SK-N-MC (cell line): ENCODE data around the gene CLEC17A.
"Not testable (repeated sequence)": the region's sequence is repeated elsewhere in the genome, so short reads cannot be mapped to it uniquely, and the experiment has no call there.

Experiments used
- EZH2 ChIP-seq: fragments of 200-600 bp; sonication (generic); IDR thresholded peaks from one replicate; pipeline ENCODE4 v1.6.1; 2017; ENCODE audit warnings: antibody characterized with exemption
- FOXP2 ChIP-seq: optimal IDR thresholded peaks from 2 replicates; pipeline ENCODE3; 2011; ENCODE audit warnings: mild to moderate bottlenecking, moderate library complexity; ENCODE audit not compliant: insufficient read depth; ENCODE audit errors: extremely low read length, control extremely low read depth
- POLR2AphosphoS5 ChIP-seq: IDR thresholded peaks from 2 replicates; pipeline ENCODE4 v1.6.1; 2012; ENCODE audit warnings: mild to moderate bottlenecking, low read depth, low read length, borderline replicate concordance

DNA sequence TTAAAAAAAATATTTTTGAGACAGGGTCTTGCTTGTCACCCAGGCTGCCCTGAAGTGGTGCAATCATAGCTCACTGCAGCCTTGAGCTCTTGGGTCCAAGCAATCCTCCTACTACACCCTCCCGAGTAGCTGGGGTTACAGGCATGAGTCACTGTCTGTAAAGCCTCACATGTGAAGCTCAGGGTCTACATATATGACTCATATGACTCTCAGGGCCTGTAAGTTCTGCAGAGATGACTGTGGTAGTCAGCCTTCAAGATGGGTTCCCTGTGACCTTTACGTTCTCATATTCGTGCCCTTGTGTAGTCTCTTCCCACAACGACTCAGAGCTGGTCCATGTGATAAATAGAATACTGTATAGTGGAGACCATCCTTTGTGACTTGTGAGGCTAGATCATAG is 6.5 kb downstream of the CLEC17A start:
- TF ChIP-seq POLR2AphosphoS5, EZH2, FOXP2: not testable (repeated sequence)
